GM10248 (cell line): Measurements from ENCODE around the gene NTM.

Experiments
- CTCF ChIA-PET: fragments of 300-600 bp; sonication (Branson Sonifier 250); formaldehyde crosslinking; extraction: SDS; loops from one replicate; lab custom pipeline; 2021; ENCODE audit warnings: antibody characterized with exemption; lab: Yijun Ruan, JAX
- POLR2A ChIA-PET: fragments of 350-650 bp; sonication (Branson Sonifier 250); formaldehyde crosslinking; extraction: SDS; loops from one replicate; lab custom pipeline; 2020; ENCODE audit warnings: antibody characterized with exemption; lab: Yijun Ruan, JAX
- DNase-seq: peaks from one replicate; pipeline ENCODE4 v3.0.0; 2012; ENCODE audit errors: extremely low spot score
- TF ChIP-seq, protein P1 (sequence below): IDR thresholded peaks from 2 replicates; pipeline ENCODE4 v1.5.1; 2012; ENCODE audit warnings: mild to moderate bottlenecking, low read depth; ENCODE audit errors: extremely low read depth, missing control alignments, control extremely low read depth

Gene NTM

GRCh38 chr11:131568318-131568717, 197.9 kb downstream of the NTM start:
- no peak for DNase-seq
- CTCF ChIA-PET: interaction anchor here (2.4 to 3.7 kb wide), 2 partner anchors 11 to 106 kb away, joined by 9 to 18 read pairs; no protein-coding TSS in a partner anchor
- POLR2A ChIA-PET: no interaction called here
- TF ChIP-seq, protein P1, sequence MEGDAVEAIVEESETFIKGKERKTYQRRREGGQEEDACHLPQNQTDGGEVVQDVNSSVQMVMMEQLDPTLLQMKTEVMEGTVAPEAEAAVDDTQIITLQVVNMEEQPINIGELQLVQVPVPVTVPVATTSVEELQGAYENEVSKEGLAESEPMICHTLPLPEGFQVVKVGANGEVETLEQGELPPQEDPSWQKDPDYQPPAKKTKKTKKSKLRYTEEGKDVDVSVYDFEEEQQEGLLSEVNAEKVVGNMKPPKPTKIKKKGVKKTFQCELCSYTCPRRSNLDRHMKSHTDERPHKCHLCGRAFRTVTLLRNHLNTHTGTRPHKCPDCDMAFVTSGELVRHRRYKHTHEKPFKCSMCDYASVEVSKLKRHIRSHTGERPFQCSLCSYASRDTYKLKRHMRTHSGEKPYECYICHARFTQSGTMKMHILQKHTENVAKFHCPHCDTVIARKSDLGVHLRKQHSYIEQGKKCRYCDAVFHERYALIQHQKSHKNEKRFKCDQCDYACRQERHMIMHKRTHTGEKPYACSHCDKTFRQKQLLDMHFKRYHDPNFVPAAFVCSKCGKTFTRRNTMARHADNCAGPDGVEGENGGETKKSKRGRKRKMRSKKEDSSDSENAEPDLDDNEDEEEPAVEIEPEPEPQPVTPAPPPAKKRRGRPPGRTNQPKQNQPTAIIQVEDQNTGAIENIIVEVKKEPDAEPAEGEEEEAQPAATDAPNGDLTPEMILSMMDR: no peak

DNA sequence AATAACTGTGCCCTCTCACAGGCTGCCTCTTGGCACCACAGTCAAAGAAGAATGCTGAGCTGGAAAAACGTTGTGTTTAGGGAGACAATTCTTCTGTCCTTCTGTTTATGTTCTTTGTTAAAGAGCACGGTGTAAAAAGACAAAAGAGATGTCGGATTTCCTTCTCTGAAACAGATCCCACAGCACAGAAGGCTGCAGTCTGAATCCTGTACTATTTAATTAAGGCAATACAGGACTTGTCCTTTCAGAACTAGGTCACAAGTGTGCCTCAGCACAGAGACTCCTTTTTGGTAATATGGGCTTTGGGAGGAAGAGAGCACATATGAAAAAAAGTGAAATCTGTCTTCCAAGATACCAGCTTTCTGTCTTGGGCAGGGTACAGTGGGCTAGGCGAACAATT, 201.2 kb downstream of the NTM start:
- no peak for DNase-seq
- ChIA-PET CTCF (interaction anchor here (0.7 to 3.7 kb wide), 3 partner anchors 8 to 103 kb away, joined by 3 to 18 read pairs (median 4); no protein-coding TSS in a partner anchor), POLR2A (no interaction called here)
- TF ChIP-seq, protein P1: no peak

GRCh38 chr11:131572423-131572822, 202.0 kb downstream of the NTM start:
- POLR2A ChIA-PET: no interaction called here
- no peak for DNase-seq
- TF ChIP-seq, protein P1: no peak
- CTCF ChIA-PET: interaction anchor here (1.0 kb wide), 1 partner anchor 15 kb away, joined by 3 read pairs; no protein-coding TSS in a partner anchor

DNA sequence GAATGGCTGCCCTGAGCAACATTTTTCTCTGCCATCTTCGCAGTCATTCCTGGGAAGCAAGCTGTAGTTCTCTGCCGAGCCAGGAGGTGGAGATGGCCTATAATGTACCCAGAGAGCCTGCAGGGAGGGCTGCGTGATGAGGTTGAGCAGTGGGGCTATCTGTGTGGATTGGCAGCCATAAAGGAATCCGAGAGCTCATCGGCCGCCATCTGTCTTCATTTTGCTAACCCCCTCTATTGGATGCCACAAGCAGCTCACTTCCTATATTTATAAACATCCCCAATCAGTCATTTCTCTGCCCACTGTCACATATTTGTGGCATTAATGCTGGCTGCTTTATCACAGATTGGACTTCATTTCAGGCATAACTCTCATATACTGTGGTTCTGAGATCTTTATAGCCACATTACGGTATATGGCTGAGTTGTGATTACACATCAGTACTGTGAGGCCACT, 209.5 kb downstream of the NTM start:
- TF ChIP-seq, protein P1: peak; percentile 59
- DNase-seq: peak; percentile 55
- ChIA-PET POLR2A (no interaction called here), CTCF (interaction anchor here (1.0 to 9.9 kb wide), 18 partner anchors 10 to 513 kb away, joined by 3 to 134 read pairs (median 6); no protein-coding TSS in a partner anchor)

- ChIA-PET POLR2A (no interaction called here), CTCF (interaction anchor here (0.7 to 9.9 kb wide), 19 partner anchors 10 to 514 kb away, joined by 3 to 134 read pairs (median 5); no protein-coding TSS in a partner anchor)
- TF ChIP-seq, protein P1: no peak
- no peak for DNase-seq
Observed at GRCh38 chr11:131580476-131580875, 210.1 kb downstream of the NTM start.

- ChIA-PET CTCF (interaction anchor here (0.7 to 9.9 kb wide), 13 partner anchors 11 to 112 kb away, joined by 3 to 134 read pairs (median 6); no protein-coding TSS in a partner anchor), POLR2A (no interaction called here)
Observed at GRCh38 chr11:131581046-131581445, 210.6 kb downstream of the NTM start.

More at GRCh38 chr11:131581046-131581445, 210.6 kb downstream of the NTM start:
- DNase-seq: no peak
- TF ChIP-seq, protein P1: no peak
